GM18499 (cell line): ENCODE results near the gene LRTM2.

Source experiments
- ATAC-seq: cut with Tn5 transposase; IDR thresholded peaks from one replicate; pipeline ENCODE4 v1.9.1; 2021; ENCODE audit warnings: moderate number of reproducible peaks; ENCODE audit not compliant: insufficient read depth, unreplicated experiment

The LRTM2 gene

GRCh38 chr12:1827826-1828805, 7.8 kb downstream of the LRTM2 start:
- ATAC-seq = no peak

- ATAC-seq = no peak
Measured at GRCh38 chr12:1828856-1829255, 8.5 kb downstream of the LRTM2 start.

GRCh38 chr12:1829306-1829900, 9.0 kb downstream of the LRTM2 start:
- no peak for ATAC-seq

DNA sequence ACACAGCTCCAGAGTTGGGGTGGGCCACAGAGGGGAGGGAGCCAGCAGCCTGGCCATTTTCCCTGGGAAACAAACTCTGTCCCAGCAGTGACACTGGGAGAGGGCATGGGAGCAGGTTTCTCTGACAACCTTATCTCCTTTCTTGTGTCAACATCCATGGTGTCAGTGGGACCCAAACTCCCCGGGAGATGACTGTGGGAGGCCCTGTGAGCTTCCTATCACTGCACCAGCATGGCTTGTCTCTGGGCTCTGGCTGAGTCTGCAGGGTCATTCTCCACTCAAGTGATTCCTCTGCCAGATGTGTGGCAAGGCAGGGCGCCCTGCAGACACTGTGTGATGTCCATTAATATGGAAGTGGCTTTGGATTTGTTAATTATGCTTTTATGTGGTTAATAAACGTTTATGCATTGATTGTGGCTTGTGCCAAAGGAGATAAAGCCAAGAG, 10.1 kb downstream of the LRTM2 start:
- no peak for ATAC-seq

- ATAC-seq = no peak
Measured at GRCh38 chr12:1830981-1831963, 10.9 kb downstream of the LRTM2 start.

- ATAC-seq = no peak
Measured at GRCh38 chr12:1832801-1833595, 12.6 kb downstream of the LRTM2 start.

- no peak for ATAC-seq
Measured at GRCh38 chr12:1833596-1834028, 13.2 kb downstream of the LRTM2 start.

DNA sequence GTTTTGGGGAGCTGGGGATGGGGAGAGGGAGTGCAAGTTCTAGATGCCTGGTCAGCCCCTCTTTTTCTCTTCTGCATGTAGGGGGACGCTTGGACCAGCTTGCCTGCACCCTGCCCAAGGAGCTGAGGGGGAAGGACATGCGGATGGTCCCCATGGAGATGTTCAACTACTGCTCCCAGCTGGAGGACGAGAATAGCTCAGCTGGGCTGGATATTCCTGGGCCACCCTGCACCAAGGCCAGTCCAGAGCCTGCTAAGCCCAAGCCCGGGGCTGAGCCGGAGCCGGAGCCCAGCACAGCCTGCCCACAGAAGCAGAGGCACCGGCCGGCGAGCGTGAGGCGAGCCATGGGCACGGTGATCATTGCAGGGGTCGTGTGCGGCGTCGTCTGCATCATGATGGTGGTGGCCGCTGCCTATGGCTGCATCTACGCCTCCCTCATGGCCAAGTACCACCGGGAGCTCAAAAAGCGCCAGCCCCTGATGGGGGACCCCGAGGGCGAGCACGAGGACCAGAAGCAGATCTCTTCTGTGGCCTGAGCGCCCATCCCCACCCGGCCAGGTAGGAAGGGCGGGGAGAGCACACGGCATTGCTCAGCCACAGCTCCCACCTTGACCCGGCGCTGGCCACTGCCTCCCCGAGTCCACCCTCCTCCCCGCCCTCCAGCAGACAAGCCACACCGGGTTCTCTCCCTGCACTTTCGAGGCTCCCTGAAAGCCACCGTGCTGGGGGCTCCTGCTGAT, 14.0 kb downstream of the LRTM2 start:
- ATAC-seq = no peak

- no peak for ATAC-seq
Measured at GRCh38 chr12:1835211-1836131, 15.1 kb downstream of the LRTM2 start.

DNA sequence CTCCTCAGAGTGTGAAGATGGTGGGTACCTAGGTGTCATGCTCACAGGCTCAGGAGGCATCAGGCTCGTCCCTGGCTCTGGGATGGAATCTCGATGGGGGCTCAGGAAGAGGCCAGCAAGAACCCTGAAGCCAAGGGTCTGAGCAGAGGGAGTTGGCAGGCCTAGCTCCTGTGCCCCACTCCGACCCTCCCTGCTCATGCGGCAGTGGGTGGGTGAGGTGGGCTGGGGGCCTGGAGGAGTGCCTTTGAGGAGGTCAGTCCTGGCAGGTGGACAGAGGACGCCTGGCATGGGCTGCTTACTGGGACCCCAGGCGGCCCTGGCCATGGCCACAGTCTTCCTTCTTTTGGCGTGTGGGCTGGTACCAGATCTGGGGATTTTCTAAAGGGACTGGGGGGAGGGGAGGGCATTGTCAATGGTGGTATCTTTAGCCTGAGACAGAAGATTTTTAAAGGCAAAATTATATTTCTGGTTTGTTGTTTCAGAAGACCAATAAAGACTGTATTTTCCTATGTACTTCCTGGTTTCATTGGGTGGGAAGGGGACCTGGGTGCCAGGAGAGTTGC, 16.0 kb downstream of the LRTM2 start:
- no peak for ATAC-seq

GRCh38 chr12:1836854-1837421, 16.6 kb downstream of the LRTM2 start:
- ATAC-seq = no peak

DNA sequence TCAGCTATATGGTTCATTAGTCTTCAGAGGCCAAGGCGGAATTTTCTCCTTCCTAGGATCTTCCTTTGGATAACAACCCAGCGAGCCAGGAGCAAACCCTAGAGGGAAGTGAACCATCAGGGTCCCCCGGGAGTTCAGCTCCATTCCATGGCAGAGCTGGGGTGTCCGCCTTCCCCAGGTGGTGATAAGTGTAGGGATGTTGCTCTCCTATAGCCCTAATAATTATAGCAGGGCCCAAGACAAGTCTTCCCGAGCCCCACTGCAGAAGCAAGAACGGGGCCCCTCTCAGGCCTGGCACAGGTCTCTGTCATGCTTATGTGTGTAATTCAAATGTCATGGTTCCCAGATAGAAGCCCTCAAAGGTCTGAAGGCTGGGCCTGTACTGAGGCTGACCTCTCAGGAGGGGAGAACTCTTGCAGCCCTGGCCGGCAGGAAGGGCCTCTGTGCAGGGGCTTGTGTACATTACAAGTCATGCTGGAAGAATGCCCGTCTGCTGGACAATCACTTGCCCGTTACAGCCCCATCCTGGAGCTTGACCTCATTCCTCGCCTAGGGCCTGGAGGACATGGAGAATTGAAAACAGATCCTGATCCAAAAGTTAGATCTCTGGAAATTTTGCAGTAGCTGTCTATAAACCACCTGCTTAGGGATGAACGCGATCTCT, 17.3 kb downstream of the LRTM2 start:
- ATAC-seq = no peak

- ATAC-seq = no peak
Measured at GRCh38 chr12:1838205-1838993, 18.0 kb downstream of the LRTM2 start.

- no peak for ATAC-seq
Measured at GRCh38 chr12:1838994-1839365, 18.6 kb downstream of the LRTM2 start.

DNA sequence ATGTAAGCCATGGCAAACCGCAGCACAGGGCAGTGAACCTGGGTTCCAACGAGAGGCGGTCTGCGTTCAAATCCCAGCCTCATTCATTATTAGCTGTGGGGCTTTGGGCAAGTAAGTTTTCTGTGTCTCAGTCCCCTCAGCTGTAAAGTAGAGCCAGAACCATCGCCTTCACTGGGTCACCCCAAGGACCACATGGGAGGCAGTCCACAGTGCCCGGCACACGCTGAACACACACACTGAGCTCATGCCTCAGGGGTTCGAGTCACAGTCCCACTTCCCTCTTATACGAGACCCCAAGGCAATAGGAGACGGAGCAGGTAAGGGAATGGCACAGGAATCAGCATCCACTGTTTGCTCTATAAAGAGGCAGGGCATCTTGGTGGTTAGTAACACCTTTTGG, 19.1 kb downstream of the LRTM2 start:
- no peak for ATAC-seq
